Stimulated activated CD8-positive, alpha-beta memory T cell treated with anti-CD3 and anti-CD28 coated beads, Interleukin-7, amount 100 ng/mL, for 1 hour (primary cell): ENCODE measurements around the gene VWF.
"Not testable (repeated sequence)": the region's sequence is repeated elsewhere in the genome, so short reads cannot be mapped to it uniquely, and the experiment has no call there.

Experiments used
- DNase-seq, 2 donors: peaks; one replicate each; pipeline ENCODE4 v3.0.0-alpha.2; 2020; ENCODE audit warnings: low read depth in 2 of 2

The VWF gene

DNA sequence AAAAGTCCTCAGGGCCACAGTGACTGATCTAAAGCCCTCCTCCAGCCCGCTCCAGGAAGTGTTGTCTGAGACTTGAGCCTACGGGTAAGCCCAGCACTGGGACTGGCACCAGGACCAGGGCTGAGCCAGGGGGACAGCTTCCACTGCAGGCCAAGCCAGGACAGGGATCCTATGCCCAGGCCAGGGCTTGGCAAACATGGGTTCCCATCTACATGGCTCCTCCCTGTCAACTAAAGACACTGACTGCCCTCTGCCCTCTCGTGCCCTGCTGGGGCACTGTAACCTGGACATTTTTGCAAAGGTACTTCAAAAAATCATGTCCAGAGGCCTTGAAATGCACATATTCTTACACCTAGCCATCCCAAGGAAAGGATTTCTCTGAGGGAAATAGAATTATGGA is 88.0 kb downstream of the VWF start:
- DNase-seq: no peak

DNA sequence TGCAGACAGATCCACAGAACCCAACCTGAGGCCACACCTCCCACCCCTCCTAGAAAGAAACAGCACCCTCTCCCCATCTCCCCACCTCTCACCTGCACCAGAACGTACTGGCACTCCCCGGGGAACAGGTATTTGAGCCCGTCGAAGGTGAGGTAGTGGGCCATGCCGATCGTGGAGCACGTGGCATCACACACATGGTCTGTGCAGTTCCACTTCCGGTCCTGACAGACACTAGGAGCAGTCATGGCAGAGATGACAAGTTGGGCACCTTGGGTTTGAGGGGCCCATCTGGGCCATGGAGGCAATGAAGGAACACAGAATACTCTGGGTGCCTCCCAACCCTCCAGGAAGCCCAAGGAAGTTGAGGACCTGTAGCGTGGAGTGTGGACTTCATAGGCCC is 89.9 kb downstream of the VWF start:
- no peak for DNase-seq

DNA sequence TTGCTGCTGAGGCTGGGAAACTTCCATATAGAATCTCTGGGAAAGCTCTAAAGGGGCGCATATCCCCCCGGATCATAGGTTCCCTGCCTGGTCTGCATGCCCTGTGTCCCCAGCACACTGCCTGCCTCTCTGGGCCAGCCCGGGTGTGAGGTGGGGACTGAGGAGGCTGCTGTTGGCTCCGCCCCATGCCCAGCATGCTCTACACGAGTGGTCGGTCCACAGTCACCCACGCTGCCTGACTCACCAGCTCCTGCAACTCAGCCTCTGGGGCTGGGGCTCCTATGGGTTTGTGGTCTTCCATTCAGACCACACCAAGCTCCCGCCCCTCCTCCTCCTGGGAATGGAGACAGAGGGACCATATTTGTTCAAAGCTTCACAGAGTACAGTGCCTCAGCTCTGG is 90.9 kb downstream of the VWF start:
- no peak for DNase-seq

DNA sequence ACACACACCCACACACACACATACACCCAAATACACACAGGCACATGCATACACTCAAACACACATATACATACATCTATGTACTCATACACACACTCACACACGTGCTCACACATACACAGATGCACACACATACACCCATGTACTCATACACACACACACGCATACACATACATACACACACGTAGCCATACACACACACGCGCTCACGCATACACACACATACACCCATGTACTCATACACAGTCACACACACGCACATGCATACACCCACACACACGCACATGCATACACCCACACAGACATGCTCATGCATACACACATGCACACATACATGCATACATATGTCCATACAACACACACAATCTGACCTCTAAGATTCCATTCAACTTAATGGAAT is 91.7 kb downstream of the VWF start:
- no peak for DNase-seq

DNA sequence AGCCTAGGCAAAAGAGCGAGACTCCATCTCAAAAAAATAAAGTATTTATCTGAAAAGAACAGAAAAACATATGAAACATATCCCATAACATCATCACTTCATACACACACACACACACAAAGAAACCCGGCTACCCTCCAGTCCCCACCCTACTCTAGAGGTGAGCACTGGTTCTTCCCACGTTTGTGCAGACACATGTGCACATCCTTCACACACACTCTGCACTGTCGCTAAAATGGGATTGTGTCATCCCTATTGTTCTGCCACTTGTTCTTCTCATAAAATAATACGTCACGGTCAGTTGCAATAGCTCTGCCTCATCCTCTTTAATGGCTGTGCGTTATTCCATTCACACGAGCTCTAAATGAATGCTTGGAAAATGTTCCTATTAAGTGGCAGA is 93.5 kb downstream of the VWF start:
- no peak for DNase-seq

DNA sequence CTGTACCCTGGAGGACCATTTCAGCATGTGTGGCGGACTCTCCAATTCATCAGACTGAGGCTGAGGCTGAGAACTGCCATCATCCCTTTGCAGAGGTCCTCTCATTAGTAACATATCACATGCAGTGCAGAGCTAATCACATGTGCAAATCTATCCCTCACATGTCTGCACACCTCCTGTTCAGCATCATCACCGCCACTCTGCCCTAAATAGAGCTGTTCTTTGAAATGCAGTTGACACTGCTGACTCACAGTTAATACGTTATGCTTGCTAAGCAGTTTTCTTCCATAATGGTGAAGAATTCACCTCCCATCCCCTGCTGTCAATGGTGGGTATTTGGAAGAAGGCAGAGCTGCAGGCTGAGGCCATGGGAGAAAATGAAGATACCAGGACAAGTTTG is 94.4 kb downstream of the VWF start:
- no peak for DNase-seq

DNA sequence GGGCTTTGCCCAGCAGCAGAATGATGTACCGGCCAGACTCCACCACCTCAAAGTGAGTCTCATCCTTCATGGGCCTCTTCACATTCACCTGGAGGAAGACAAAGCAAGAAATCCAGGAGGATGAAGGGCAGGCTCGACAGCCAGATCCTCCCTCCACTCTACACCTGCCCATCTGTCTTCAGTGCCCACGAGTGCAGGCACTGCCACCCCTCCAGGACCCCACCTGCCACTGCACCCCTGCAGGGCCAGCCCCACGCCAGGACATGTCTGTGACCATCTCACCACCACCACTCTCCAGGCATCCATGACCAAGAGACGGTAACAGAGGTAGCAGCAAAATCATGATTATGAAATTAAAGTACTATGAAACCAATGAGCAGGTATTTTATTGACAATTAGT is 95.1 kb downstream of the VWF start:
- no peak for DNase-seq

DNA sequence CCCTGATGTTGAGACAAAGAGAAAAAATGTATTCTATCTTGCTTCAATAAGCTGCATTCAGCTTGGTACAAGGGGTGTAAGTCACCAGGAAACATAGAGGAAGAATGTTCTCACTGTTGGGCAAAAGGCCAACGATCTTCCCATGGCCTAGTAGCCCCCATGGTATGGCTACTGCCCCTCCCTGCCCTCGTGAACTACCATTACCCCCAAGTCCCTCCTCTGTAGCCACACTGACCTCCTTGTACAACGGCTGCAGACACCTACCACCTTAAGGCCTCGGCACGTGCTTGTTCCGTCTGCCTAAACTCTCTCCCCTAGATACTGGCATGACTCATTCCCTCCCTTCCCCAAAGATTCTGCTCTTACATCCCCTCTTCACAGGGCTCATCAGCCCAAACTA is 97.5 kb downstream of the VWF start:
- DNase-seq: no peak

DNA sequence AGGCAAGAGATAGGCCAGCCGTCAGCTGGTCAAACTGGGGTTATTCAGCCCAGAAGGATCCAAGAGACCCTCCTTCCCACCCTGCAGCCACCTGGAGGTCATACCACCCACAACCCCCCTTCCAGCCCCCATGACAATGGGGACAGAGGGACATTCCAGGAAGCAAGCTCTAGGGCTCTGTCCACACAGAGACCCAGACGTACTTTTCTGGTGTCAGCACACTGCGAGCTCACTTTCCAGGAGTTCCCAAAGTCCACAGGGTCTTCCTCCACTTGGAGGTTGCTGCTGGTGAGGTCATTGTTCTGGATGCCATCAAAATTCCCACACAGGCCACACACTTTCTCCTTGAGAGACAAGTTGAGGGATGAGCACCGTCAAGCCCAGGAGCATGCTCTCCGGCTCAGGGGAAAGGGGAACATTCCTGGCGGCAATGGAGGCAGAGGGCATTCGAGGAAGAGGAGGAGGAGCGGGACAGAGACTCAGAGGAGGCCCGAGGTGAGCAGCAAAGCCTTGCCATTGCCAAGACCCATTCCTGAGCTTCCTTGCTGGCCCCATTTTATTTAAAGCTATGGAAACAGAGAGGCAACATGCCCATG is 98.7 kb downstream of the VWF start:
- not testable (repeated sequence) for DNase-seq

DNA sequence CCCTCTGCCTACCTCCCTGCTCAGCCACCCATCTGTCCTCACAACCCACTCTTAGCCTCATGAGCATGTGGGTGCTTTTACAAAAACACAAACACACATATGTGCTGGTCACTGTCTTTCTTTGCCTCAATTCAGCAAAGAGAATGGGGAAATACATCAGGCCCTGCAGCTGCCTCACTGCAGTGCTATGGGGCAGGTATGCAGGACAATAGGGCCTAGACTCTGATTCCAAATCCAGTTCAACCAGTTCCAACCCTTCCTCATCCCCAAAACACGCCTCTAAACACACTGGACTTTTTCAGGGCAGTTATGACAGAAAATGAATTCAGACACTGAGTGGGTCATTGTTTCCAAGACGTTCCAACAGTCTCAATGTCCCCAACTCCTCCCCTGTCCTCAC is 100.4 kb downstream of the VWF start:
- not testable (repeated sequence) for DNase-seq

DNA sequence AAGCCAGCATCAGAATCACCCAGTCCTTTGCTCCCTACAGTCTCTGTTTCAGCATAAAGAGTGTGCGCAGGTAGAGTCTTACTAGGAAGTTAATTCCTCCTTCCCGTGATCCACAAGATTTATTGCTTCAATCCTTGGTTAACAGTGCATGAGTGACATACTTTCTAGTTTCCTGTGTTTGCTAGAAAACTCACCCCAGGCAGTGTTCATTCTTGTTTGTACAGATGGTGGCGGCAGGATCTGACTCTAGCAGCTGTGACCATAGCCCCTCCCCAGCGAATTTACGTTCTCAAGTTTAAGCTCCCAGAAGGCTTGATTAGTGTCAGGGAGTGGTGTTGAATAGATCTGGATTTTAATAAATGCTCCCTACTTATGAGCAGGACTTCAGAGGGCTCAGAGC is 103.5 kb downstream of the VWF start:
- DNase-seq: no peak

DNA sequence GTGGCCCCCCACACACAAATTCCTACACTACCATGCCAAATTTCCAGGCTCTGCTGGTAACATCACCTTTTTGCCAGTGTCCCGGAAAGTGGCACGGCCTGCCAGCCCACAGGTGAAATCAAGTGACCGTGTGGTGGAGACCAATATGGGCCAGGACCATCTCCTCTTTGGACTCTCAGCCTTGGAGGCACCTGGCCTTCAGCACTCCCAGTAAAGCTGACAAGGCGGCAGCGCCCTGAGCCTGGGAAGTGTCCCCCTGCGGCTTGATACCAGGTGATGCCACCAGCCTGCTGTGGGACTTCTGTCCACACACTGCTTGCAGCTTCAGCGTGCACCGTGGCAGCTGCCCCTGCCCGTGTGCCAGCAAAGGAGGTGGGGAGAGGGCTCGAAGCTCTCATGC is 104.0 kb downstream of the VWF start:
- DNase-seq: not testable (repeated sequence)

DNA sequence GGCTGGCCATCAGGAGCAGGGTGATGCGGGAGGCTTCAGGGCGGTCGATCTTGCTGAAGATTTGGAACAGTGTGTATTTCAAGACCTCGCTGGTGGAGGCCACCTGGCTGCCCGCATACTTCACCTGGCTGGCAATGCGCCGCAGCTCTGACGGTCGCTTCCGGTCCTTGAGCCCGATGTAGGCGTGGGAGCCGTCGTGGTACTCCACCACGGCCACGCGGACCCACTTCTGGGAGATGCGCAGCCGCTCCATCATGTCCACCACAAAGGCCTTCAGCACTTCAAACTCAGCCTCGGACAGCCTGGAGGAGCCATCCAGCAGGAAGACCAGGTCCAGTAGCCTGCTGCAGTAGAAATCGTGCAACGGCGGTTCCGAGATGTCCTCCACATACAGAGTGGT is 105.2 kb downstream of the VWF start:
- DNase-seq: not testable (repeated sequence)

DNA sequence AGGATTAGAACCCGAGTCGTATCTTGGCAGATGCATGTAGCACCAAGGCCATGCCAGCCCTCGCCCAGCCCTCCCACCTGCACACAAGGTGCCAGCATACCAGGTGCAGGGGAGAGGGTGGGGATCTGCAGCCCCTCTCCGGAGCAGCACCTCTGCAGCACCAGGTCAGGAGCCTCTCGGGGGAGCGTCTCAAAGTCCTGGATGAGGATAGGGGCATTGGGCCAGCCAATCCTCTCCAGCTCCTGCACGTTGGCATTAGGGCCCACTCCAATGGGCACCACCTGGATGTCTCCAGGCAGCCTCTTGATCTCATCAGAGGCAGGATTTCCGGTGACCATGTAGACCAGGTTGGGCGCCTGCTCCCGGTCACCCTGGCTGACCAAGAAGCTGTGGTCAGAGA is 106.2 kb downstream of the VWF start:
- no peak for DNase-seq

DNA sequence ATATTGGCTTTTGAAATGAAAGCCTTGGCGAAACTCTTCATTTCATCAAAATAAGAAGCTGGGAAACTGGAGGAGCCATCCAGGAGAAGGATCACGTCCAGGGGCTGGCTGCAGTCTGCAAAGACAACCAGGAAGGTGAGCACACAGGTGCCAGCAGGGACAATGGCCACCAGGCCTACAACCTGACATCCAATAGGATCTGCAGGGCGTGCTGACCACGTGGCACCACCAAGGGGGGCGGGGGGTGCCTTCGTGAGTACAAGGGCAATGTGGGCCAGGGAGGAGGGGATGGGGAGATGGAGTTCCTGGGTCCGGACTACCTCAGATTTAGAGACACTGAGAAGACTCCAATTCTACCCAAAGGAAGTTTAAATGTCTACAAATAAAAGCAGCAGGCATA is 107.7 kb downstream of the VWF start:
- no peak for DNase-seq

DNA sequence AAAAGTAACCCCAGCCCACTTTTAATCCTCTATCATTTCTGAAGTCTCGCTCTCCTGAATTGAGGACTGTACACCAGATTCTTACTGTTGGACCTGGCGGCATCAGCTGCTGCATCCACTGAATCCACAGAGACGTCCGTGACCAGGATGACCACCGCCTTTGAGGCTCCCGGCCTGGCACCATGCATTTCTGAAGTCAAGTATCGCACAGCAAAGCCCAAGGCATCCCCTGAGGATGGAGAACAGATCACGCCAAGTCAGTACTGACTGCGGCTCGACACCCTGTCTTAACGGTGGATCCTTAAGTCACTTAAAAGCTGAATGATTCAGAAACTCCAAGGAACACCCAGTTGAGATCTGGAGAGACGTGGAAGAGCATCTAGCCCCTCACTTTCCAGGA is 108.5 kb downstream of the VWF start:
- DNase-seq: not testable (repeated sequence)

DNA sequence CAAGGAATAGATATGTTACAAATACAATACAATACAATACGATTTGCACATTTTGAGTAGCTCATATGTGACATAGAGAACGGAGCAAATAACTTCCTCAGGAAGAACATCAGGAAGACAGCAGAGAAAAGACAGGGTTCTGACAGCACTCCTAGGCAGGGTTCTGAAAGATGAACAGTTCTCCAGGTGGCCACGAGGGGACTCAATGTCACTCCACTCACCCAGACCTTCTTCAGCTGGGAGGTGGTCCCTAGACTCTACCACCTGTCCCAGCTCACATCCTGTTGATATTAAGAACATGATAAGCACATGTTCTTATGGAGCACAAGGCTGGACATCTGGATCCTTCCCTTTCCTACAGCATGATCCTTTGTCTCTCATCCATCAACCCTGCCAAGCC is 109.2 kb downstream of the VWF start:
- DNase-seq: not testable (repeated sequence)

DNA sequence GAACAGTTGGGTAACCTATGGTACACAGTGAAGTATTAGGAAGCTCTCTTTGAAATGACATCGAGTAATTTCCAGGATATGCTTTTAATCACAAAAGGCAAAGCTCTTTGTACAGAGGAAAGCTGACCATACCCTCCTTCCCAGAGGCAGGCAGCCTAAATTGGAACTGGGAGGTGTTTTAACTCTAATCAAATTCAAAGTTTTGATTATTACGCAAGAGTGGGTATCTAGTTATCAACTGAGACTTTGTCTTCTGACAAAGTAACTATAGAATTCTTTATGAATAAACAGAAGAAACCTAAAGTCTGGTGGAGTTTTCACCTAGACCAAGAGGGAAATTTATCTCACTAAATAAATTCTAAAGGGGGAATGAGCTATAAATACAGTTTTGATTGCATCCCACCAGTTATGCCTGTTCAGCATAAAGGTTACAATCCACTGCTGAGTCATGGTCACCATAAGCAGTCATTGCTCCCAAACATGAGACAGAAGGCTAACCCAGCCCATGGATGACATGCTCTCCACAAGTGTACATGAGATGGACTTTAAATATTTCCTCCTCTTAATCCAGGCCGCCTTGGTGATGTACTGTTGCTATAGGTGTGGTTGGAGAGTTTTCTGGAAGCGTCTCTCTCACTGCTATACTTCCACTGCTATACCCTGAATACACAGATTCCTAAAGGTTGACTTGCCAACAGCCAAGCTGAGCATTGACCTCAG is 113.7 kb downstream of the VWF start:
- DNase-seq: not testable (repeated sequence)

DNA sequence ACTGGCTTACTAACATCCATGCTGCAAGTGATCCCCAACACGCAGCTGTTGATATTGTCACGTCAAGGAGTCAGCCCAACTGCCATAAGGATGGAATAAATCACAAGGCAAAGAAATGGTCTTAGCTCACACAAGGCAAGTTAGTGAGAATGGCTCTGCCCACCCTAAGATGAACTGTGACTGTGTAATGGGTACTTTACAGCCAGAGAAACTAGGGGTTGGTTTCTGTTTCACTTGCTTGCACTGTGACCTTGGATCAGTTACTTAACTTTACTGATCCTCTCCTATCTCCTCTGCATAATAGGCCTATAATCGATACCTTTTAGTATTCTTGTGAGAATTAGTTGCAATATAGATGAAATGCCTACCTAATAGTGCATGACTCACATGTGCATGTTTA is 127.2 kb downstream of the VWF start:
- DNase-seq: no peak

DNA sequence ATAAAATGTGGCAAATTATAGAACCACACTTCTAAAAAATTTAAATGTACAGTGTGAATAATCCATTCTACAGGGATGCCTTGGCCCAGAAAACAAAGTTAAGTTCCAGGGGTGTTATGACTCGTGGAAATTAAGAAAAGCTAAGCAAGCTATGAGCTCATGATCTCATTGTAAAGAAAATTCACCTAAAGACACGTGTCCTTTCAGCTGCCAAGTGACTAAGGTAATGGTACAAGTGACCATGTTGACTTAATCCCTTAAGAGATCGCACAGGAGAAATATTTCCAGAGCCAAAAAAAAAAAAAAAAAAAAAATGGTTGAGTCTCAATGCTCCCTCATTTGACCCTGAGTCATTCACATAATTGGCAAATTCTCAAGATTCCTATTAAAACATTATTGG is 128.0 kb downstream of the VWF start:
- no peak for DNase-seq

DNA sequence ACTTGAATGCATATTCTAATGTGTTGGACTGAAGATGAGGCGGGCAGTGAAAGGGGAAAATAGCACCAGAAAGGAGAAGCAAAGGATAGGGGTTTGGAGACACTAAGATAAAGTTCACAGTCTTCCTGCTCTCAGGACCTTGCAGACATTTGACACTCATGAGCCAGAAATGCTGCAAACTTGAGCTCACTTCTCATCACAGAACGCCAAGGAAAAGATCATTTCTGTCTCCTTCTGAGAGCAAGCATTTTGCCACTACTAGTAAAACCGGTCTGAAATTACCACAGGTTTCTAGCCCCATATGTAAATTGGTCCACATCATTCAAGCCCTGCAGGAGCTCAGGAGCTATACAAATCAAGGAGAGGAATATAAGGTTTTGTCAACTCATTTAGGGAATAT is 134.8 kb downstream of the VWF start:
- no peak for DNase-seq

DNA sequence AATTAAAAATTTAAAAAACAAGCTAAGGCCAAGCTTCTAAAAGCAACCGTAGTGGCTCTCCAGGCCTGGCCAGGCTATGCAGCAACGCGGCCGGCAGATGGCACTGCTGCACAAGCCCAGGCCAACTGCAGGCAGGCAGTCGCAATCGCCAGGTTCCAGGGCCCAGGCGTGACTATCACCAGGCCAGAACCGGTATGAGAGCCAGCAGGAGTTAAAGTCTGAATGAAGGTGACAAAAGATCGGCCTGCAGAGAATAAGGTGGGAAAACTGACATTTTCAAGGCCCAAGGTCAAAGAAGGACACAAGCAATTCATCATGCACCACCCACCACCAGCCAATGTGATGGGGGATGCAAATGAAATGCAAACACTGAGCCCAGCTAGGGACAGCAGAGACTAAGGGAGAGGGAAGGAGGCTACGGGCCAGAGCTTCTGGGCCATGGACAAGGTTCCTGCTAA is 135.8 kb downstream of the VWF start:
- peak; percentile 36 to 46 for DNase-seq

DNA sequence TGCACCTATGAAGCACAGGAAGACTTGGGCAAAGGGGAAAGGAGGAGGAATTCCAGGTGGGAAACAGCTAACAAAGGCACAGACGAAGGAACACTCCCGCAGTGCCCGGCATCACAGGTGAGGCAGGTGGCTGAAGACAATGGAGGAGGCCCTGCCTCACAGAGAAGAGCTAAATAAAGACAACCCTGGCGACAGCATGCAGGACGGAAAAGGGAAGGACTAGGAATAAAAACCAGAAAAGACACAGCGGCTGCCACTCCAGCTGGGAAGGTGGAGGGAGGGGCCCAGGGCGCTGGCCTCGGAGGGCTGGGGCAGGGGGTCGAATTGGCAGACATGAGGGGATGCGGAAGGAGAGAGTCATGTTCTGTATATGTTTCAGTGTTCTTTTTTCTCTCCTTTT is 136.4 kb downstream of the VWF start:
- no peak for DNase-seq

DNA sequence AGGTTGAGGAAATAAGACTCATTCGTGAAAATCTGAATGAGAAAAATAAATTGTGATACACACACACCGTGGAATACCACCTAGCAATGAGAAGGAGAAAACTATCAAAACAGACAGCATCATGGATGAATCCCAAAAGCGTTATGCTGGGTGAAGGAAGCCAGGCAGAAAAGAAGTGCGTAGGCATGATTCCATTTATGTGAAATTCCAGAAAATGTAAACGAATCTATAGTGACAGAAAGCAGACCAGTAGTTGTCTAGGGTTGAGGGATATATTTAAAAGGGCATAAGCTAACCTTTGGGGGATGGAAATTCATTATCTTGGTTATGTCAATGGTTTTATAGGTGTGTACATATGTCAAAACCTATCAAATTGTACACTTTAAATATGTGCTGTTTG is 136.9 kb downstream of the VWF start:
- no peak for DNase-seq
